HepG2 (cell line): ENCODE results near the gene FOXD2. TPM values are rescaled to one million over a fixed set of nuclear protein-coding genes. Genes with fewer than 3 reads are reported as not detected.

ENCODE experiments used
- ATAC-seq: fragments of 200-7000 bp; cut with Tn5 transposase; 3 replicates; pipeline ENCODE4 v1.9.1; 2020; ENCODE audit warnings: mild to moderate bottlenecking, moderate library complexity
- BruUV-seq: library from RNA; stranded (reverse); fragments of 400-500 nt; replicated peaks from 2 replicates; lab custom pipeline; 2021; lab: Mats Ljungman, UMichigan
- CTCF ChIA-PET: fragments of 300-600 bp; formaldehyde crosslinking; extraction: SDS; loops from one replicate; lab custom pipeline; 2021; ENCODE audit warnings: low total read pairs, inconsistent platforms, low intra/inter-chr PET ratio; lab: Yijun Ruan, JAX
- POLR2A ChIA-PET: fragments of 350-600 bp; sonication (Branson Sonifier 250); formaldehyde crosslinking; loops from one replicate; lab custom pipeline; 2020; ENCODE audit warnings: antibody characterized with exemption, inconsistent platforms; lab: Yijun Ruan, JAX
- DNase-seq: peaks from one replicate; pipeline ENCODE4 v3.0.0-alpha.2; 2015; ENCODE audit warnings: low spot score
- FAIRE-seq: peaks from 3 replicates; lab custom pipeline; 2011; peaks lifted over from hg19 to GRCh38; lab: Jason Lieb, UNC
- H2AFZ ChIP-seq: one replicate; pipeline ENCODE4 v1.6.1; 2011; ENCODE audit warnings: low read length, inconsistent platforms
- H3K27ac ChIP-seq: fragments of 300-600 bp; 3 replicates; pipeline ENCODE4 v1.8.0; 2011; ENCODE audit warnings: mixed run types, mild to moderate bottlenecking, mixed read lengths, low read length, inconsistent platforms; ENCODE audit not compliant: insufficient read depth; ENCODE audit errors: extremely low read length
- H3K27me3 ChIP-seq, 2 experiments: fragments of 200-600 bp in 1 of 2; 2 replicates in 1 of 2; 3 replicates in 1 of 2; pipeline versions ENCODE4 v1.6.0 to v1.8.0; 2011; ENCODE audit warnings: low read length in 2 of 2, mild to moderate bottlenecking in 2 of 2, moderate library complexity in 2 of 2, inconsistent platforms in 1 of 2; ENCODE audit not compliant: insufficient read depth in 2 of 2, control insufficient read depth in 1 of 2
- H3K36me3 ChIP-seq, 2 experiments: fragments of 200-600 bp in 1 of 2; replicated peaks in 1 of 2; 2 replicates in 1 of 2; 3 replicates in 1 of 2; pipeline versions ENCODE4 v1.5.1 to v1.8.0; 2011; ENCODE audit warnings: low read length in 2 of 2, inconsistent platforms in 1 of 2; ENCODE audit not compliant: insufficient read depth in 2 of 2, control insufficient read depth in 1 of 2
- H3K4me1 ChIP-seq: 2 replicates; pipeline ENCODE4 v1.5.1; 2012; ENCODE audit warnings: low read length, inconsistent platforms; ENCODE audit not compliant: insufficient read depth
- H3K4me2 ChIP-seq: 2 replicates; pipeline ENCODE4 v1.6.0; 2011; ENCODE audit warnings: low read depth, low read length, inconsistent platforms
- H3K4me3 ChIP-seq, 3 experiments: fragments of 200-600 bp in 1 of 3; sonication (generic), shearing (Covaris generic) in 1 of 3; replicated peaks in 1 of 3; 2 replicates each; pipeline ENCODE4 v1.5.1; 2011 to 2016; ENCODE audit warnings: low read length in 3 of 3, inconsistent platforms in 2 of 3, low read depth in 2 of 3, mild to moderate bottlenecking in 2 of 3, control low read depth in 1 of 3, mixed read lengths in 1 of 3; ENCODE audit not compliant: insufficient read depth in 1 of 3
- H3K79me2 ChIP-seq: one replicate; pipeline ENCODE4 v1.6.1; 2011; ENCODE audit warnings: low read length, inconsistent platforms; ENCODE audit not compliant: insufficient read depth
- H3K9ac ChIP-seq: 2 replicates; pipeline ENCODE4 v1.6.0; 2011; ENCODE audit warnings: mild to moderate bottlenecking, low read depth, low read length, inconsistent platforms; ENCODE audit not compliant: insufficient read depth
- H3K9me3 ChIP-seq: 2 replicates; pipeline ENCODE4 v1.5.1; 2012; ENCODE audit warnings: mild to moderate bottlenecking, low read length
- H4K20me1 ChIP-seq: 2 replicates; pipeline ENCODE4 v1.6.0; 2011; ENCODE audit warnings: inconsistent platforms, mild to moderate bottlenecking, low read length, moderate library complexity; ENCODE audit not compliant: insufficient read depth
- EED ChIP-seq: sonication (generic); formaldehyde crosslinking; IDR thresholded peaks from 2 replicates; pipeline ENCODE4 v1.5.0; 2020; ENCODE audit warnings: mild to moderate bottlenecking, missing genetic modification reagents
- NFKB2 ChIP-seq: sonication (generic); formaldehyde crosslinking; IDR thresholded peaks from 2 replicates; pipeline ENCODE4 v1.4.0; 2020; ENCODE audit warnings: missing genetic modification reagents, borderline replicate concordance
- ZNF441 ChIP-seq: sonication (generic); formaldehyde crosslinking; IDR thresholded peaks from 2 replicates; pipeline ENCODE4 v1.7.0; 2021; ENCODE audit warnings: missing genetic modification reagents, borderline replicate concordance
- ZNF557 ChIP-seq: sonication (generic); formaldehyde crosslinking; IDR thresholded peaks from 2 replicates; pipeline ENCODE4 v1.4.0; 2020; ENCODE audit warnings: missing genetic modification reagents
- WGBS: methylation state at CpG from one replicate; pipeline ENCODE4 v1.1.6; 2017; ENCODE audit warnings: low lambda C conversion rate; 5-methylcytosine and 5-hydroxymethylcytosine counted together
- in situ Hi-C: cut with HindIII; loops from 2 replicates; pipeline ENCODE4 v1.10.0; 2017; ENCODE audit warnings: low pct_unique_long_range_greater_than_20kb; ENCODE audit not compliant: extremely low pct_ligation_motif_present
- intact Hi-C: fragments of 100-400 bp; cut with micrococcal nuclease; formaldehyde crosslinking; loops from one replicate; pipeline ENCODE4 v1.10.0; 2022; ENCODE audit not compliant: unreplicated experiment
- polyA plus RNA-seq, 8 experiments: library from polyadenylated mRNA; depleted of rRNA in 3 of 8; stranded (reverse) in 7 of 8; unstranded in 1 of 8; fragments of >200 nt; fragmentation: Illumina TruSeq in 4 of 8; extraction: Trizol in 4 of 8; gene quantifications; 2 replicates each; pipeline versions ENCODE4 v1.2.1 to v1.2.3, GENCODE V29; 2011 to 2016; ENCODE audit warnings: low read depth in 4 of 8, missing spikeins in 1 of 8, mixed read lengths in 1 of 8; ENCODE audit not compliant: insufficient read depth in 1 of 8
- total RNA-seq, 5 experiments: library from RNA; depleted of rRNA; stranded (reverse); fragments of >200 nt; fragmentation: Illumina TruSeq; extraction: Trizol; gene quantifications; 2 replicates each; pipeline ENCODE4 v1.2.3, GENCODE V29; 2016; ENCODE audit warnings: low read depth in 1 of 5

The FOXD2 gene
- total and polyA plus RNA-seq, 2 of the 13 experiments (the other 11 are each of a cell fraction or from before 2014, with no cell fraction given): 0.01 to 0.09 TPM

DNA sequence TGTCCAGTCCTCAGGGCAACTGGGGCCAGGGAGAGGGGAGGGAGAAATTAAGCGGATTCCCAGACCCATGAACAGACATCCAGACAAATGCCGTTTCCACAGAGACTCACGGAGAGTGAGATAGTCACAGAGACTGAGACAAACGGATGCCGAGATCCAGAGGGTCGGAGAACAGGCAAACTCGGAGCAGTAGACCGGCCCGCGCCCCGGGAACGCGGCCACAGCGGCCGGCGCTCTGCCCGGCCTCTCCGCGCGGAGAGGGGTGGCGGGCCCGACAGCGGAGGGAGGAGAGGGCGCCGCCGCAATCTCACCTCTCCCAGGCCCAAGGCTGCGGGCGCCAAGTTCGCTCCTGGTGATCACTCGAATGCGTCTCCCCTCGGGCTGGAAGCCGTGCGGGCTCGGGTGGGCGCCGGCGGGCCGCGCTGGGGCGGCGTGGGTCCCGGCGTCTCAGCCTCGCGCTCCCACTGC is 831 bp upstream of the FOXD2 start (continued):
- no peak; the same call in 1 of the 2 replicates for TF ChIP-seq NFKB2 (CRISPR knock-in tag)

DNA sequence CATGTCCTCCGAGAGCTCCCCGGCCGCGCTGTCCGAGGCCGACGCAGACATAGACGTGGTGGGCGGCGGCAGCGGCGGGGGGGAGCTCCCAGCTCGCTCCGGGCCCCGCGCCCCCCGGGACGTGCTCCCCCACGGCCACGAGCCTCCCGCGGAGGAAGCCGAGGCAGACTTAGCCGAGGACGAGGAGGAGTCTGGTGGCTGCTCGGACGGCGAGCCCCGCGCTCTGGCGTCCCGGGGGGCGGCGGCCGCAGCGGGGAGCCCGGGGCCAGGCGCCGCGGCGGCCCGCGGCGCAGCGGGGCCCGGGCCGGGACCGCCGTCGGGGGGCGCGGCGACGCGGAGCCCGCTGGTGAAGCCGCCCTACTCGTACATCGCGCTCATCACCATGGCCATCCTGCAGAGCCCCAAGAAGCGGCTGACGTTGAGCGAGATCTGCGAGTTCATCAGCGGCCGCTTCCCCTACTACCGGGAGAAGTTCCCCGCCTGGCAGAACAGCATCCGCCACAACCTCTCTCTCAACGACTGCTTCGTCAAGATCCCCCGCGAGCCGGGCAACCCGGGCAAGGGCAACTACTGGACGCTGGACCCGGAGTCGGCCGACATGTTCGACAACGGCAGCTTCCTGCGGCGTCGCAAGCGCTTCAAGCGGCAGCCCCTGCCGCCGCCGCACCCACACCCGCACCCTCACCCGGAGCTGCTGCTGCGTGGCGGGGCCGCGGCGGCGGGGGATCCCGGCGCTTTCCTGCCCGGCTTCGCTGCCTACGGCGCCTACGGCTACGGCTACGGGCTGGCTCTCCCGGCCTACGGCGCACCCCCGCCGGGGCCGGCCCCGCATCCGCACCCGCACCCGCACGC is 547 bp downstream of the FOXD2 start:
- ChIA-PET CTCF (interaction anchor here (1.1 to 3.9 kb wide), 2 partner anchors 53 to 272 kb away, joined by 3 to 34 read pairs; no protein-coding TSS in a partner anchor), POLR2A (interaction anchor here (0.8 to 1.4 kb wide), 12 partner anchors 14 to 480 kb away, joined by 3 to 7 read pairs (median 4); partner anchors contain the start of genes CMPK1 and STIL)
- FAIRE-seq (no peak), DNase-seq (no peak), ATAC-seq (no peak)
- TF ChIP-seq EED (CRISPR knock-in tag): 0 out of 2 replicates have a peak, but pooled peaks have one; percentile 39
- 0 out of 2 replicates have a peak, but pooled peaks have one; percentile 1 for TF ChIP-seq ZNF441 (CRISPR knock-in tag)
- no peak for TF ChIP-seq ZNF557
- peaks cover 8 to 39% of the 10 kb centered on the region in 2 experiments; a peak in 4 of 5 replicates for H3K27me3 ChIP-seq
- peak overlapping the region; percentile 58 to 88 (median 78); a peak in 5 of 6 replicates for H3K4me3 ChIP-seq
- WGBS: 93% methylated on average over 59 of the region's 117 CpGs
- peaks cover 13% of the 10 kb centered on the region for H3K4me1 ChIP-seq
- H3K9ac ChIP-seq: no peak overlapping the region
- no peaks in the 10 kb centered on the region for H3K79me2 ChIP-seq
- no peak overlapping the region for H2AFZ ChIP-seq
- no peaks in the 10 kb centered on the region for H3K36me3 ChIP-seq
- in situ Hi-C loops: no loop called here
- H3K9me3 ChIP-seq: no peaks in the 10 kb centered on the region
- intact Hi-C loops: no loop called here
- no peak overlapping the region for H3K27ac ChIP-seq
- H4K20me1 ChIP-seq: 0 out of 2 replicates have a peak, but pooled peaks cover 2% of the 10 kb centered on the region
- peak overlapping the region; percentile 65 for H3K4me2 ChIP-seq
- no TSS peak for BruUV-seq
